ENCODE data around the gene TACC2. TPM values are rescaled to one million over a fixed set of nuclear protein-coding genes. Genes with fewer than 3 reads are reported as not detected.

The TACC2 gene
- total RNA-seq, 1 donor from 2014 or later: 76.4 TPM

GRCh38 chr10:122261584-122261983 lies 272.6 kb downstream of the TACC2 start:
- TF ChIP-seq POLR2AphosphoS5 (IDR thresholded peaks at IDR 0.05; ENCODE audit: insufficient read depth in 1 of 2, low read depth in 1 of 2): no peak
- Histone ChIP-seq H3K9me3 (no peaks in the 10 kb centered on the region), H3K36me3 (peaks cover 0 to 6% of the 10 kb centered on the region in 2 donors), H3K4me3 (no peak overlapping the region), H3K4me1 (no peaks in the 10 kb centered on the region), H3K27ac (no peak overlapping the region), H3K27me3 (no peaks in the 10 kb centered on the region)
- intact Hi-C loops (cut with DNase I): no loop called here
- no peak for DNase-seq (ENCODE audit: extremely low spot score in 2 of 2)

DNA sequence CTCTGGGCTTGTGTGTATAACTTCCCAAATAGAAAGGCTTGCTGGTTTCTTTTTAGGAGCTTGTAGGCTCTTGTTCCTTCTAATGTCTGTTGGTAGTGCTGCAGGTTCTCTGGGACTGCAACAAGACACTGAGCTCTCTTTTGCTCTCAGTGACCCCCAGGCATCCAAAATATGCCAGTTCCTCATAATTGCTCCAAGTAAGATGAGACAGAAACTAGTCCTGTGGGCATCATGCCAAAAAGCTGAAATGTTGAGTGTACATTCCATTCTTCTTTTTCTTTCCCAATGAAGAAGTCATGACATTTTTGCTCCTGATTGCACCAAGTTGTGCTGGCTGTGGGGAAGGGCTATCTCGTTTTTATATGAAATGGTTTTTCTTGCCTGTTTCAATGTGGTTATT lies 275.0 kb downstream of the TACC2 start:
- Histone ChIP-seq H3K9me3 (no peaks in the 10 kb centered on the region), H3K4me1 (no peaks in the 10 kb centered on the region), H3K27me3 (no peaks in the 10 kb centered on the region), H3K36me3 (peaks cover 0 to 8% of the 10 kb centered on the region in 2 donors), H3K4me3 (no peak overlapping the region), H3K27ac (no peak overlapping the region)
- TF ChIP-seq, protein P1, sequence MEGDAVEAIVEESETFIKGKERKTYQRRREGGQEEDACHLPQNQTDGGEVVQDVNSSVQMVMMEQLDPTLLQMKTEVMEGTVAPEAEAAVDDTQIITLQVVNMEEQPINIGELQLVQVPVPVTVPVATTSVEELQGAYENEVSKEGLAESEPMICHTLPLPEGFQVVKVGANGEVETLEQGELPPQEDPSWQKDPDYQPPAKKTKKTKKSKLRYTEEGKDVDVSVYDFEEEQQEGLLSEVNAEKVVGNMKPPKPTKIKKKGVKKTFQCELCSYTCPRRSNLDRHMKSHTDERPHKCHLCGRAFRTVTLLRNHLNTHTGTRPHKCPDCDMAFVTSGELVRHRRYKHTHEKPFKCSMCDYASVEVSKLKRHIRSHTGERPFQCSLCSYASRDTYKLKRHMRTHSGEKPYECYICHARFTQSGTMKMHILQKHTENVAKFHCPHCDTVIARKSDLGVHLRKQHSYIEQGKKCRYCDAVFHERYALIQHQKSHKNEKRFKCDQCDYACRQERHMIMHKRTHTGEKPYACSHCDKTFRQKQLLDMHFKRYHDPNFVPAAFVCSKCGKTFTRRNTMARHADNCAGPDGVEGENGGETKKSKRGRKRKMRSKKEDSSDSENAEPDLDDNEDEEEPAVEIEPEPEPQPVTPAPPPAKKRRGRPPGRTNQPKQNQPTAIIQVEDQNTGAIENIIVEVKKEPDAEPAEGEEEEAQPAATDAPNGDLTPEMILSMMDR (IDR thresholded peaks at IDR 0.05): no peak
- no peak for TF ChIP-seq POLR2AphosphoS5 (IDR thresholded peaks at IDR 0.05; ENCODE audit: insufficient read depth in 1 of 2, low read depth in 1 of 2)
- no peak for DNase-seq (ENCODE audit: extremely low spot score in 2 of 2)
- intact Hi-C loops (cut with DNase I): no loop called here

DNA sequence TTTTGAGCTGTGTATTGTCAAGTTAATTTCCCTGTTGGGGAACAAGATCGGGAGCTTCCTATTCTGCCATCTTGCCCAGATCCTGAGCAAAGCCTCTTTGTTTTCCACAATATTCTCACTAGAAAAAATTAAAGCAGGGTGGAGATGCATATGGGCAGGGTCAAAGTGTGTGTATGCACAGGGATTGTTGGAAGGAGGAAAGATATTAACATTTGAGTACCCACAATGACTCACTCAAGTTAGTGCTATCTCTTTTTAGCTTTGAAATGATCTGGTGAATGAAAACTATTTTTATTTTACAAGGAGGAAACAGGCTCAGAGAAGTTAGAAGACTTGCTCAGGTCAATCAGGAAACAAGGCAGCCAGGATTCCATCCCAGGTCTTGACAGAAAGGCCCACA lies 275.5 kb downstream of the TACC2 start:
- Histone ChIP-seq H3K4me1 (no peaks in the 10 kb centered on the region), H3K4me3 (no peak overlapping the region), H3K27ac (no peak overlapping the region), H3K36me3 (peaks cover 0 to 12% of the 10 kb centered on the region in 2 donors), H3K27me3 (no peaks in the 10 kb centered on the region), H3K9me3 (no peaks in the 10 kb centered on the region)
- intact Hi-C loops (cut with DNase I): no loop called here
- TF ChIP-seq, protein P1 (IDR thresholded peaks at IDR 0.05): no peak
- TF ChIP-seq POLR2AphosphoS5 (IDR thresholded peaks at IDR 0.05; ENCODE audit: insufficient read depth in 1 of 2, low read depth in 1 of 2): no peak
- no peak for TF ChIP-seq POLR2A (IDR thresholded peaks at IDR 0.05)
- no peak for DNase-seq (ENCODE audit: extremely low spot score in 2 of 2)

- Histone ChIP-seq H3K27me3 (no peaks in the 10 kb centered on the region), H3K9me3 (no peaks in the 10 kb centered on the region), H3K36me3 (peaks cover 0 to 13% of the 10 kb centered on the region in 2 donors), H3K4me1 (no peaks in the 10 kb centered on the region), H3K27ac (no peak overlapping the region), H3K4me3 (no peak overlapping the region)
- intact Hi-C loops (cut with DNase I): no loop called here
- TF ChIP-seq POLR2A (IDR thresholded peaks at IDR 0.05): no peak
- TF ChIP-seq POLR2AphosphoS5 (IDR thresholded peaks at IDR 0.05; ENCODE audit: insufficient read depth in 1 of 2, low read depth in 1 of 2): no peak
- TF ChIP-seq, protein P1 (IDR thresholded peaks at IDR 0.05): no peak
- DNase-seq (ENCODE audit: extremely low spot score in 2 of 2): no peak
Measured at GRCh38 chr10:122264931-122265330, 276.0 kb downstream of the TACC2 start.

DNA sequence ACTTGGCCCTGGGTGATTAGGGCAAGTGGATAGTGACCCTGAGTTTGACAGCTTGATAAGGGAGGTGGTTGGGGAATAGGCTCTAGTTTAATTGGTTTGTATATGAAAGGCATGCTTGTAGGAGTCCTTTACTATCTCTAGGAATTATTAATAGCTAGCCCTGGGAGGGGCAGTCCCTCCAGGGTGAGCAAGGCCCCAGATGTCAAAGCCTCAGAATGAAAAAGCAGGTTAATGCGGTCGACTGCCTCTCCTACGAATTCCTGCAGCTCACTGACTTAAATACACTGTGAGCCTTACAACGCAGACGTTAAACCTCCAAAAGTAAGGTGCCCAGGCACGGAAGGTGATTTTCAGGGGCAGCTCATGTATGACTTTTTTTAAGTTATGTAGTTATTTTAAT lies 276.9 kb downstream of the TACC2 start:
- no peak for TF ChIP-seq POLR2A (IDR thresholded peaks at IDR 0.05)
- TF ChIP-seq POLR2AphosphoS5 (IDR thresholded peaks at IDR 0.05; ENCODE audit: insufficient read depth in 1 of 2, low read depth in 1 of 2): no peak
- TF ChIP-seq, protein P1 (IDR thresholded peaks at IDR 0.05): no peak
- H3K27ac ChIP-seq: no peak overlapping the region
- H3K4me1 ChIP-seq: no peaks in the 10 kb centered on the region
- intact Hi-C loops (cut with DNase I): no loop called here
- no peaks in the 10 kb centered on the region for H3K9me3 ChIP-seq
- H3K27me3 ChIP-seq: no peaks in the 10 kb centered on the region
- peaks cover 0 to 13% of the 10 kb centered on the region in 2 donors for H3K36me3 ChIP-seq
- DNase-seq (ENCODE audit: extremely low spot score in 2 of 2): no peak
- H3K4me3 ChIP-seq: no peak overlapping the region

Data from vagina (tissue), 2 donors.